H1 (cell line): ENCODE results near the gene SH3RF3. TPM values are rescaled to one million over a fixed set of nuclear protein-coding genes. Genes with fewer than 3 reads are reported as not detected.

Source experiments
- CTCF ChIA-PET: fragments of 300-600 bp; sonication (Branson Sonifier 250); formaldehyde crosslinking; loops from one replicate; lab custom pipeline; 2021; ENCODE audit not compliant: partially characterized antibody; lab: Charles Lee
- POLR2A ChIA-PET: fragments of 300-600 bp; sonication (Branson Sonifier 250); formaldehyde crosslinking; loops from one replicate; lab custom pipeline; 2021; ENCODE audit warnings: inconsistent platforms; ENCODE audit not compliant: partially characterized antibody; lab: Charles Lee
- DNase-seq, 2 experiments: peaks; one replicate each; pipeline versions ENCODE4 v3.0.0 to v3.0.0-alpha.2; 2010 to 2022; ENCODE audit warnings: low spot score in 2 of 2, low read depth in 1 of 2, mixed read lengths in 1 of 2
- FAIRE-seq: peaks from 2 replicates; lab custom pipeline; 2011; peaks lifted over from hg19 to GRCh38; lab: Jason Lieb, UNC
- H2AFZ ChIP-seq: 2 replicates; pipeline ENCODE4 v1.8.1; 2012; ENCODE audit warnings: low read length, inconsistent platforms
- H2AK5ac ChIP-seq: 2 replicates; pipeline ENCODE4 v1.6.1; 2013; ENCODE audit warnings: low read depth, low read length
- H2BK120ac ChIP-seq: replicated peaks from 2 replicates; pipeline ENCODE3; 2013; ENCODE audit warnings: low read depth, low read length, inconsistent platforms
- H2BK12ac ChIP-seq: 2 replicates; pipeline ENCODE4 v1.6.1; 2013; ENCODE audit warnings: low read depth, low read length
- H2BK15ac ChIP-seq: 2 replicates; pipeline ENCODE4 v1.6.1; 2013; ENCODE audit warnings: low read length
- H2BK20ac ChIP-seq: 2 replicates; pipeline ENCODE4 v1.6.1; 2013; ENCODE audit warnings: low read length
- H2BK5ac ChIP-seq: 2 replicates; pipeline ENCODE4 v1.6.1; 2013; ENCODE audit warnings: low read depth, low read length
- H3K14ac ChIP-seq: 2 replicates; pipeline ENCODE4 v1.6.1; 2013; ENCODE audit warnings: inconsistent platforms; ENCODE audit not compliant: insufficient read length
- H3K18ac ChIP-seq: 2 replicates; pipeline ENCODE4 v1.6.1; 2013; ENCODE audit warnings: low read length; ENCODE audit errors: extremely low read depth
- H3K23ac ChIP-seq: 2 replicates; pipeline ENCODE4 v1.6.1; 2013; ENCODE audit warnings: inconsistent platforms; ENCODE audit not compliant: insufficient read length
- H3K23me2 ChIP-seq: 2 replicates; pipeline ENCODE4 v1.6.1; 2013; ENCODE audit warnings: low read depth, low read length
- H3K27ac ChIP-seq: 2 replicates; pipeline ENCODE4 v1.6.1; 2011; ENCODE audit warnings: low read depth, low read length, inconsistent platforms
- H3K27me3 ChIP-seq, 4 experiments: replicated peaks in 1 of 4; 1 replicate in 1 of 4; 2 replicates in 3 of 4; pipeline versions ENCODE4 v1.6.1 to v1.8.1; 2011 to 2013; ENCODE audit warnings: low read length in 3 of 4, mild to moderate bottlenecking in 3 of 4, inconsistent platforms in 2 of 4, mixed read lengths in 2 of 4, moderate library complexity in 1 of 4; ENCODE audit not compliant: control insufficient read depth in 3 of 4, insufficient read depth in 3 of 4; ENCODE audit errors: extremely low read depth in 1 of 4
- H3K36me3 ChIP-seq, 4 experiments: 2 replicates each; pipeline versions ENCODE4 v1.6.1 to v1.8.1; 2011 to 2013; ENCODE audit warnings: mild to moderate bottlenecking in 4 of 4, low read length in 3 of 4, moderate library complexity in 2 of 4, control low read depth in 1 of 4, inconsistent platforms in 1 of 4; ENCODE audit not compliant: insufficient read depth in 4 of 4, control insufficient read depth in 2 of 4
- H3K4ac ChIP-seq: replicated peaks from 2 replicates; pipeline ENCODE3; 2013; ENCODE audit warnings: low read length, low read depth, mixed read lengths, inconsistent platforms; ENCODE audit not compliant: insufficient read length
- H3K4me1 ChIP-seq, 4 experiments: replicated peaks in 1 of 4; 1 replicate in 1 of 4; 2 replicates in 3 of 4; pipeline versions ENCODE4 v1.6.1 to v1.8.1; 2011 to 2013; ENCODE audit warnings: low read length in 3 of 4, inconsistent platforms in 2 of 4, mixed read lengths in 1 of 4; ENCODE audit not compliant: insufficient read depth in 4 of 4, control insufficient read depth in 3 of 4
- H3K4me2 ChIP-seq, 2 experiments: 2 replicates each; pipeline versions ENCODE4 v1.6.1 to v1.8.1; 2011 to 2013; ENCODE audit warnings: low read depth in 2 of 2, low read length in 2 of 2, control low read depth in 1 of 2, inconsistent platforms in 1 of 2, mild to moderate bottlenecking in 1 of 2; ENCODE audit not compliant: insufficient read depth in 1 of 2
- H3K4me3 ChIP-seq, 4 experiments: fragments of 200-600, 300-600 bp in 1 of 4; sonication (generic), shearing (Covaris generic), sonication (Bioruptor Twin) in 1 of 4; 2 replicates each; pipeline versions ENCODE4 v1.5.1 to v1.8.1; 2011 to 2016; ENCODE audit warnings: low read length in 4 of 4, low read depth in 3 of 4, control low read depth in 2 of 4, inconsistent platforms in 2 of 4, mild to moderate bottlenecking in 2 of 4, mixed read lengths in 1 of 4, moderate library complexity in 1 of 4; ENCODE audit not compliant: insufficient read depth in 2 of 4; ENCODE audit errors: extremely low read depth in 1 of 4
- H3K56ac ChIP-seq: replicated peaks from 2 replicates; pipeline ENCODE3; 2013; ENCODE audit warnings: low read depth, mild to moderate bottlenecking, mixed read lengths, low read length, inconsistent platforms; ENCODE audit not compliant: insufficient read length
- H3K79me1 ChIP-seq: 2 replicates; pipeline ENCODE4 v1.6.1; 2013; ENCODE audit warnings: low read depth, low read length, control low read depth
- H3K79me2 ChIP-seq, 2 experiments: 2 replicates each; pipeline versions ENCODE4 v1.6.1 to v1.8.1; 2012 to 2013; ENCODE audit warnings: low read length in 2 of 2, mild to moderate bottlenecking in 2 of 2, inconsistent platforms in 1 of 2; ENCODE audit not compliant: insufficient read depth in 2 of 2, control insufficient read depth in 1 of 2
- H3K9ac ChIP-seq, 4 experiments: replicated peaks in 1 of 4; 1 replicate in 1 of 4; 2 replicates in 3 of 4; pipeline versions ENCODE4 v1.6.1 to v1.8.1; 2011 to 2013; ENCODE audit warnings: low read depth in 3 of 4, low read length in 3 of 4, control low read depth in 2 of 4, mild to moderate bottlenecking in 2 of 4, moderate library complexity in 2 of 4, inconsistent platforms in 1 of 4; ENCODE audit errors: extremely low read depth in 1 of 4
- H3K9me3 ChIP-seq, 2 experiments: 2 replicates each; pipeline versions ENCODE4 v1.6.1 to v1.8.1; 2012 to 2013; ENCODE audit warnings: mild to moderate bottlenecking in 2 of 2, moderate library complexity in 2 of 2, control low read depth in 1 of 2, inconsistent platforms in 1 of 2, low read depth in 1 of 2, low read length in 1 of 2, mixed read lengths in 1 of 2; ENCODE audit not compliant: insufficient read depth in 2 of 2
- H4K20me1 ChIP-seq, 2 experiments: replicated peaks in 1 of 2; 2 replicates each; pipeline versions ENCODE3 to v1.8.1; 2011 to 2013; ENCODE audit warnings: inconsistent platforms in 2 of 2, low read length in 2 of 2, mild to moderate bottlenecking in 1 of 2; ENCODE audit not compliant: insufficient read depth in 2 of 2, control insufficient read depth in 1 of 2
- H4K5ac ChIP-seq: 2 replicates; pipeline ENCODE4 v1.6.1; 2013; ENCODE audit warnings: low read length, low read depth, mixed read lengths, inconsistent platforms; ENCODE audit not compliant: insufficient read length
- H4K8ac ChIP-seq: 2 replicates; pipeline ENCODE4 v1.8.0; 2013; ENCODE audit warnings: mild to moderate bottlenecking, moderate library complexity, low read length, inconsistent platforms; ENCODE audit not compliant: insufficient read depth; ENCODE audit errors: extremely low read depth
- H4K91ac ChIP-seq: replicated peaks from 2 replicates; pipeline ENCODE3; 2013; ENCODE audit warnings: low read length, mixed read lengths, inconsistent platforms; ENCODE audit not compliant: insufficient read length
- BCL11A ChIP-seq, 2 experiments: IDR thresholded peaks; one replicate each; pipeline ENCODE4 v1.6.1; 2011; ENCODE audit warnings: low read depth in 2 of 2, low read length in 2 of 2, mild to moderate bottlenecking in 2 of 2
- CBX5 ChIP-seq: fragments of 300-800, 300-1000 bp; sonication (generic); IDR thresholded peaks from 2 replicates; pipeline ENCODE4 v1.7.1; 2016; ENCODE audit warnings: antibody characterized with exemption, low read length, low read depth
- CTBP2 ChIP-seq: IDR thresholded peaks from 2 replicates; pipeline ENCODE4 v1.7.0; 2011; ENCODE audit warnings: borderline replicate concordance, mild to moderate bottlenecking, moderate library complexity, mixed read lengths, low read length; ENCODE audit not compliant: insufficient read depth, insufficient read length
- E2F6 ChIP-seq: IDR thresholded peaks from 2 replicates; pipeline ENCODE4 v1.6.1; 2012; ENCODE audit warnings: inconsistent platforms
- KDM1A ChIP-seq: fragments of 200-600, 300-600 bp; sonication (generic); IDR thresholded peaks from 2 replicates; pipeline ENCODE4 v1.7.1; 2016; ENCODE audit warnings: mild to moderate bottlenecking, low read length, borderline replicate concordance
- MAFK ChIP-seq: IDR thresholded peaks from 2 replicates; pipeline ENCODE4 v1.6.1; 2012; ENCODE audit warnings: low read depth, mild to moderate bottlenecking, improper control_type of control experiment, low read length
- NANOG ChIP-seq: IDR thresholded peaks from 2 replicates; pipeline ENCODE4 v1.6.1; 2011; ENCODE audit warnings: low read length, low read depth, mild to moderate bottlenecking, inconsistent platforms; ENCODE audit not compliant: insufficient read depth, poor library complexity, severe bottlenecking
- TAF7 ChIP-seq: optimal IDR thresholded peaks from 2 replicates; pipeline ENCODE3; 2011; ENCODE audit warnings: low read depth, mild to moderate bottlenecking, inconsistent platforms, low read length, moderate library complexity, borderline replicate concordance
- TEAD4 ChIP-seq: IDR thresholded peaks from 2 replicates; pipeline ENCODE4 v1.6.1; 2012; ENCODE audit warnings: low read depth, low read length, inconsistent platforms, mixed read lengths
- WGBS, 2 experiments: shearing (Covaris generic) in 1 of 2; methylation state at CpG; one replicate each; pipeline versions ENCODE4 v1.1.6 to v1.1.7; 2013 to 2015; ENCODE audit warnings: low lambda C conversion rate in 2 of 2, mixed read lengths in 2 of 2, inconsistent platforms in 1 of 2, low coverage in 1 of 2, missing lambda C conversion rate in 1 of 2; ENCODE audit not compliant: insufficient replicate concordance in 2 of 2, insufficient coverage in 1 of 2, insufficient read length in 1 of 2; ENCODE audit errors: extremely low coverage in 1 of 2, missing lambda C conversion rate in 1 of 2; 5-methylcytosine and 5-hydroxymethylcytosine counted together
- polyA plus RNA-seq, 7 experiments: library from polyadenylated mRNA; depleted of rRNA in 3 of 7; stranded (reverse) in 5 of 7; unstranded in 2 of 7; fragments of >200 nt in 5 of 7; fragments of 200-250 nt in 2 of 7; gene quantifications; 1 replicate in 5 of 7; 2 replicates in 1 of 7; 4 replicates in 1 of 7; pipeline versions ENCODE4 v1.2.1 to v1.2.3, GENCODE V29; 2011 to 2013; ENCODE audit warnings: missing spikeins in 2 of 7, mixed read lengths in 2 of 7
- total RNA-seq: library from RNA; stranded (reverse); fragmentation: NEBNext Ultra II Directional; extraction: Animal tissue kit (Norgen Biotek cat#: 25700); gene quantifications from 2 replicates; pipeline ENCODE4 v1.2.1, GENCODE V29; 2021

Gene SH3RF3
- total and polyA plus RNA-seq, 2 of the 8 experiments (the other 6 are each of a cell fraction or from before 2014, with no cell fraction given) = 0.11 to 0.65 TPM

GRCh38 chr2:109139002-109139401 lies 10.0 kb downstream of the SH3RF3 start:
- Histone ChIP-seq H3K4me1 (no peaks in the 10 kb centered on the region), H2BK120ac (no peak overlapping the region), H2AFZ (no peak overlapping the region), H3K27me3 (peaks cover 0 to 3% (median 0%) of the 10 kb centered on the region in 4 experiments; a peak in 2 of 7 replicates), H3K79me2 (no peaks in the 10 kb centered on the region), H2BK15ac (no peak overlapping the region), H3K9me3 (no peaks in the 10 kb centered on the region), H3K27ac (no peak overlapping the region), H3K23ac (no peak overlapping the region), H3K4me3 (no peak overlapping the region), H3K4ac (no peak overlapping the region), H3K56ac (no peak overlapping the region), H3K23me2 (no peaks in the 10 kb centered on the region), H3K79me1 (no peaks in the 10 kb centered on the region), H2AK5ac (no peak overlapping the region), H3K9ac (no peak overlapping the region), H3K14ac (no peak overlapping the region), H4K8ac (no peak overlapping the region), H2BK20ac (no peak overlapping the region), H2BK5ac (no peak overlapping the region), H3K18ac (no peak overlapping the region), H4K20me1 (no peaks in the 10 kb centered on the region), H2BK12ac (no peak overlapping the region), H4K5ac (no peak overlapping the region), H3K36me3 (no peaks in the 10 kb centered on the region), H4K91ac (no peak overlapping the region), H3K4me2 (no peak overlapping the region)
- WGBS, 2 experiments = 94% methylated on average over 4 of the region's 4 CpGs; no CpG with 5 or more reads in 1 of the 2 experiments
- FAIRE-seq = no peak
- POLR2A ChIA-PET = no interaction called here
- CTCF ChIA-PET = interaction anchor here (1.6 kb wide), 1 partner anchor 371 kb away, joined by 5 read pairs; no protein-coding TSS in a partner anchor
- TF ChIP-seq MAFK (no peak), CTBP2 (no peak), BCL11A (IDR thresholded peaks at IDR 0.05; ENCODE audit: low read depth in 2 of 2, low read length in 2 of 2) (no peak), KDM1A (no peak), NANOG (no peak), E2F6 (no peak), TAF7 (no peak), CBX5 (no peak), TEAD4 (no peak)
- DNase-seq = no peak
